Activated CD4-positive, alpha-beta T cell treated with anti-CD3 and anti-CD28 coated beads, Interleukin-2, amount 10 ng/mL, durations not matched to agents 7 days and 5 days (primary cell): ENCODE data around the gene RAB40B. TPM values are rescaled to one million over a fixed set of nuclear protein-coding genes. Genes with fewer than 3 reads are reported as not detected.

Experiments used
- microRNA-seq: library from miRNA; unstranded; fragments of <30 nt; microRNA quantifications from one replicate; pipeline ENCODE4 v1.2.0, GENCODE V29; 2021; ENCODE audit warnings: borderline microRNAs expressed, borderline replicate concordance
- total RNA-seq, 2 experiments: library from RNA; stranded (reverse); gene quantifications; one replicate each; pipeline ENCODE4 v1.2.3, GENCODE V29; 2021

RAB40B gene
- total RNA-seq, 2 experiments from 2014 or later, result 1.7 to 2.2 TPM

Small RNA genes lying within 50 kb of the gene (microRNA-seq; reads per million reads assigned to microRNA genes)
- not detected for gene MIR4525

Other genes with a start within 250 kb of the RAB40B start
- 100 to 1,000 TPM; 300 to 324 TPM for gene CYBC1, start 247.9 kb downstream of the RAB40B start, total RNA-seq
- 100 to 1,000 TPM; 105 to 117 TPM for gene NARF, start 240.0 kb downstream of the RAB40B start, total RNA-seq
- 10 to 100 TPM; 59.6 to 63.2 TPM for gene FOXK2, start 179.0 kb downstream of the RAB40B start, total RNA-seq
- 10 to 100 TPM; 33.5 to 36.4 TPM for gene WDR45B, start 50.3 kb downstream of the RAB40B start, total RNA-seq
- 10 to 100 TPM; 37.8 to 40.9 TPM for gene FN3KRP, start 18.0 kb upstream of the RAB40B start, total RNA-seq
- gene FN3K, start 36.9 kb upstream of the RAB40B start, total RNA-seq, result 1 to 10 TPM; 2.0 to 4.2 TPM
- 100 to 1,000 TPM; 155 to 157 TPM for gene TBCD, start 53.4 kb upstream of the RAB40B start, total RNA-seq
- not detected for gene ZNF750, start 141.3 kb upstream of the RAB40B start, total RNA-seq